ENCODE data around the gene TYK2.
"Not testable (repeated sequence)": the region's sequence is repeated elsewhere in the genome, so short reads cannot be mapped to it uniquely, and the experiment has no call there.

TYK2 gene

DNA sequence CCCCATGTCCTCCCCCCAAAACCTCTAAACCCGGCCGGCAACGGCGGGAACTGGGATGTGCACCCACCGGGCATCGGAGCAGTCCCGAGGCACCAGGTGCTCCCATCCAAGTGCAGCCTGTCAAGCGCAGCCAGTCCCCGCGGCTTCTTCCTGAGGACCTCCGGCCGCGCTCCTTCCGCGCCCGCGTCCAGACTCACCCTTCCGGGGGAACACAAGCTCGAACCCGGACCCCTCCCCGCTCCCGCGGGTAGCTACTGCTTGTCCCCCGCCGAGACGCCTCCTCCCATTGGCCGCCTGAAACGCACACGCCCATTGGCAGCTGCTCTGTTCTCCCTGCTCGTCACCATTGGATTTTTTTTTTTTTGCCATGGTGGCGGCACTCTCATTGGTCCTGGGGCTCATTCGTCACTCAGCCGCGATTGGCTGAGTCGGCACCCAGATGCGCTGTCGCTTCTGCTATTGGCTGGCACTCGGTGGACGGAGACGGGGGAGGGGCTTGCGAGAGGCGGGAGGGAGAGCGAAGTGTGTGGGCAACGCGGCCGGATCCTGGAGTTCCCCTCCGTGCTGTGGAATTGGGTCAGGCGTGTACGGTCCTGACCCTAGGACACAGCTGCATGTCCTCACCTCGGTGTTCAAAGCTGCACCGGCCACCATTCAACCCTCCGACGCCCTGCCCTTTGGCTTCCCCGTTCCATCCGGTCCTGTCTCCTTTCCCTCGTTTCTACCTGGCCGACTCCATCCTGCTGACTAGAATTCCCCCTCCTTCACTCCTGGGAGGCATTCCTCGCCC is at the start of gene TYK2:
Gene TYK2 (minus strand): TSS at position 260 of the 790 bp plus-strand sequence. CDS start 2,166 bp downstream, outside the sequence.
- DNase-seq, result peak; percentile 99

- no peak for DNase-seq
Observed at GRCh38 chr19:10428996-10429381, 48.6 kb upstream of the TYK2 start.

DNA sequence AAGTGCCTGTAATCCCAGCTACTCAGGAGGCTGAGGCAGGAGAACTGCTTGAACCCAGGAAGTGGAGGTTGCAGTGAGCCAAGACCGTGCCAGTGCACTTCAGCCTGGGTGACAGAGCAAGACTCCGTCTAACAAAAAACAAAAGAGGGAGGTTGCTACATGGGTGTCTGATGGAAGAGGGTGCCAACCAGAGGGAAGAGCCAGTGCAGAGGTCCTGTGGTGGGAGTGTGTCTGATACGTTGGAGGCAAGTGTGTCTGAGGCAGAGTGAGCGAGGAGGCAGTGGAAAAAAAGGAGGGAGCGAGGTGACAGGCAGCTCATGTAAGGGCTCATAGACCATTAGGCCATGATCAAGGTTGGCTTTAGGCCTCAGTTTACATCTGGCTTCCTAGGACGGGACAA is 46.8 kb upstream of the TYK2 start:
- no peak for DNase-seq

- DNase-seq, result peak; percentile 77
Observed at GRCh38 chr19:10424011-10424637, 43.8 kb upstream of the TYK2 start.

GRCh38 chr19:10422846-10423245 is 42.5 kb upstream of the TYK2 start:
- no peak for DNase-seq

DNA sequence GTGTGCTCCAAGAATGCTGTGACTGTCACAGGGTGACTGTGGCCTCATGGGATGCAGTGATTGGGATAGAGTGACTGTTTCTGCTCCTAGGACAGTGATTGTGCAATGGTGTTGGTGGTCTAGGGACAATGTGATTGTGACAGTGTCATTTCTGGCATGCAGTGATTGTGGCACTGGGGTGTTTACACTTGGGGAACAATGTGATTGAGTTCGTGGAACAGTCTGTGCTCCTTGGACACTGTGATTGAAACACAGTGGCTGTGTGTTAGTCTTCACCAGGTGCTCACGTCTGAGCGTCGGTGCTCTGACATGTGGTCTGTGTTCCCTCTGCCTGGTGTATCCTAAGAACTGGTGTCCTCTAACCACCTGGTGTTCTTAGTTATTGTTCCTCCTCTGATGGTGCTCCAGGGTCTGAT is 41.7 kb upstream of the TYK2 start:
- DNase-seq, result no peak

DNA sequence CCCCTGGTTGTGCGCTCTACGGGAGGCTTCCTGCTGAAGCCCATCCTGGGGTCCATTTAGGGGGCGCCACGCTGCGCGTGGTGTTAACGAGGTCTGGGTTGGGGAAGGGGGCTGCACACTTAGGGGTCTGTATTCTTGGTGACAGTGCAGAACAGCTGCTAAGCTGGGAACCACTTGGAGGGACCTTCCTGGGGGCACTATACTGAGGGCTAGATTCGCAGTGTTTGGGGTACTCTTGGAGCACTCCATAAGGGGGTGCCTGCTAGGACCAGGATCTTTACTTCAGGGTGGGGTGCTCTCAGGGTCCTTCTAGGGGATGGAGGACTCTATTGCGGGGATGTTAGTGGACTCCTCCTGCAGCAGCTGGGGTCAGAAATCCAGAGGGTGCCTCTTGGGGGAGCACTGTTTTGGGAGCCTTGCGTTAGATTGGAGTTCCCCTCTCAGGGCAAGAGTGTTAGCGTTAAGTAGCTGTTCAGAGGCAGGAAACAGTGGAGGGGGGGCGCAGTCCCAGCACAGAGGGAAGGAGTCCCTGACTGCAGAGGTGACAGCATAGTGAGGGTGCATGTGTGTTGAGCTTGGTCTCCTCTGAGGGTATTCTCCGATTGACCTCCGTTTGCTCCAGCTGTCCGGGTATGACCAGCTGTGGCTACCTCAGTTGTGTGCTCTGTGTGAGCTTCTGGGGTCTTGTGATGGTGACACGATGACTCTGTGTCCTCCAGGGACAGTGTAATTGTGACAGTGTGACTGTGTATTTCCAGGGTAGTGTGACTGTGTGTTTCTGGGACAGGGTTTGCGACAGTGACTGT is 41.1 kb upstream of the TYK2 start:
- no peak for DNase-seq

DNA sequence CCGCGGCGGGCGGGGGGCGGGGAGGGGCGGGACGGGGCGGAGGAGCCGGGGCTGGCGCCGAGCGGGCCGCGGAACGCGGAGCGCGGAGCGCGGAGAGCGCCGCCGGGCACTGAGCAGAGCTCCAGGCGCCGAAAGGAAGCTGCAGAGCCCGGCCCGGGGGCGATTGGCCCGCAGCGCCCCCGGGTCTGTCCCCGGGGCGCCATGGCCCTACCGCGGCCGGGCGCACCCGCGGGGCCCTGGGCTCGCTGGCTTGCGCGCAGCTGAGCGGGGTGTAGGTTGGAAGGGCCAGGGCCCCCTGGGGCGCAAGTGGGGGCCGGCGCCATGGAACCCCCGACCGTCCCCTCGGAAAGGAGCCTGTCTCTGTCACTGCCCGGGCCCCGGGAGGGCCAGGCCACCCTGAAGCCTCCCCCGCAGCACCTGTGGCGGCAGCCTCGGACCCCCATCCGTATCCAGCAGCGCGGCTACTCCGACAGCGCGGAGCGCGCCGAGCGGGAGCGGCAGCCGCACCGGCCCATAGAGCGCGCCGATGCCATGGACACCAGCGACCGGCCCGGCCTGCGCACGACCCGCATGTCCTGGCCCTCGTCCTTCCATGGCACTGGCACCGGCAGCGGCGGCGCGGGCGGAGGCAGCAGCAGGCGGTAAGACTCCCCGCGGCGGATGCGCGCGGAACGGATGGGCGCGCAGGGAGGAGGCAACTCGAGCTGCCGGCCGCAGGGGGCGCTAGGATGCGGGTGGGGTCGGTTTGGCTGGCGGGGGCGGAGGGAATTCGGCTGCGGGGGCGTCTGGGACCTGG is 40.3 kb upstream of the TYK2 start, which contains the start of gene PDE4A:
Gene PDE4A (plus strand): TSS at position 95 of the 796 bp plus-strand sequence. CDS start 227 bp downstream, at position 322.
- DNase-seq, result peak; percentile 64

DNA sequence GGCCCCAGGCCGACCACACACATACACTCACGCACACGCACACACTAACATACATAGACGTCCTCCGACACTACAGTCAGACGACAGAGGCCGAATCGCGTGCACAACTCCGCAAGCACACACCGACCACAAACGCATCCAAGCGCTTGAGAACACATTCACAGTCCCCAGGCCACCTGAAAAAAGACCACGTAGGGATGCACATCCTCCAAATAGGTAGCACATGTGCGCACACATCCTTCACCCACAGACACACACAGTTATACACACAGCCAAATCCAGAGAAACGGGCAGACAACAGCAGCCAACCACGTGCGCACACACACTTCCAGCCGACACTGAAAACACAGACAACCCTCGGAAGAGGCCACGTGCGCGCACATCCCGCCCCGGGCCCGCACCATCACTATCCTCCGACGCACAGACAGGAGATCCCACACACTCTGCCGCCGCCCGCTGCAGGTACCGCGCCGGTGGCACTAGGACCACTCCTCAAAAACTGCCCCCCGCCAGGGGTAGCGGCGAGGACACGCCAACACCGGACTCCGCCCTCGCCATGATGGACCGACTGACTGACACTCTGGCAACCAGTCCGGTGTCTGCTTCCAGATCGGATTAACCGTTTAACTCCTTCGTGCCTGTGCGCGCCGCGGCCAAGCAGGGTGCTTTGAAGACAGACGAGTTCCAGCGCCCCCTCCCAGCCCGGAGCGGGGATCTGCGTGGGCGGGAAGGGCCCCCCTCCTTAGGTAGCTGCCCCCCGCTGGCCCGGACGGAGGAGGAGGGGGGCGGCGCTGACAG is 39.5 kb upstream of the TYK2 start:
- DNase-seq, result peak; percentile 93

DNA sequence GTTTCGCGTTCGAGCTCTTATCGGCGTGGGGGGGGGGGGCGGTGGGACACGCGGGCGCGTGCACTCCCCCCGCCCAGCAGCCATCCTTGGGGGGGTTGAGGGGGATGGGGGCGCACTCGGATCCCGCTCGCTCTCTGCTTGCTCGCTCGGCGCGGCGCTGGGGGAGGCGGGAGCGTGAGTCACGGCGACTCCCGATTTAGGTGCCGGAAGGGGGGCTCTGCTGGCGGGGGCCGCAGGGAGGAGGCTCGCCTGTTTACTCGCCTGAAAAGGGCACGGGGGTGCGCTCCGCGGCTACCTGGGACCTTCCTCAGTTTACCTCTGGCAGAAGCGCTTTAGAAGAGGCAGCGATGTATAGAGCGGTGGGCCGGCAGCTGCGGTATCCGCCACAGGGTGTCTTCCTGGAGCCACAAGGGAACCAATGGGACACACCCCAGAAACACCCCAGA is 38.9 kb upstream of the TYK2 start:
- DNase-seq, result no peak

- DNase-seq, result no peak
Observed at GRCh38 chr19:10418485-10419199, 38.3 kb upstream of the TYK2 start.

- DNase-seq, result no peak
Observed at GRCh38 chr19:10418235-10418484, 37.8 kb upstream of the TYK2 start.

GRCh38 chr19:10417541-10418234 is 37.3 kb upstream of the TYK2 start:
- no peak for DNase-seq

DNA sequence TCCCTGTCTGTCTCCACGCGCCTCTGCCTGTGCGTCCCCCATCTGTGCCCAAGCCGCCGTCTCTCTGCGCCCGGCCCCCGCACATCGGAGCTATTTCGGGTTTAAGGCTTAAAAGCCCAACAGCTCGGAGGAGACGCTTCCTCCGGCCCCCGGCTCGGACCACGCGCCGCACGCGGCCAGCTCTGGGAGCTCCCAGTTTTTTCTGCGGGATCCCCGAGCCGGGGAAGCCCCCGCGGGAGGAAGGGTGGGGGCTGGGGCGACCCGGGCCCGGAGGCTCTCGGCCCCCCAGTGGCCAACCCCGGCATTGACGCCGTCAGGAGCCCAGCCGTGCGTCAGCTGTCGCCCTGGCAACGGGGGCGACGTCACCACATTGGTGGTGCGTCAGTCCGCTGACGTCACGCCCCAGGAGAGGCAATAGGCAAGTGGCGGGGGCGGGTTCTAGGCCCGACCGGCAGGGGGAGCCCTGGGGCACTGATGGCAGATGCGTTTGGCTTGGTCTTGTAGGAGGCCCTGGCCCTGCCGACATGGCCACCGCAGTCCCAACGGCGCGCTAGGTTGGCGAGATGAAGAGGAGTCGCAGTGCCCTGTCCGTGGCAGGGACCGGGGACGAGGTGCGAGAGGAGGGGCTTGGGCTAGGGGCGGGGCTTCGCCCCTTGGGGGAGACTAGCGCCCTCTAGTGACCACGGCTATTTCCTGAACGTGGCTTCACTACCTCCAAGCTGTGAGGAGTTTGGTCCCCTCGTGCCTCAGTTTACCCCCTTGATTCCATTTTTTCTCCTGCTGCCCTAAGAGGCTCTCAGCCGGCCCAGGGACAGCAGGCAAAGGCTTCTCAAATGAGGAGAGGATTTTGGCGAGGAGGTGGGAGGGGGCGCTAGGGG is 36.2 kb upstream of the TYK2 start:
- DNase-seq, result peak; percentile 87

DNA sequence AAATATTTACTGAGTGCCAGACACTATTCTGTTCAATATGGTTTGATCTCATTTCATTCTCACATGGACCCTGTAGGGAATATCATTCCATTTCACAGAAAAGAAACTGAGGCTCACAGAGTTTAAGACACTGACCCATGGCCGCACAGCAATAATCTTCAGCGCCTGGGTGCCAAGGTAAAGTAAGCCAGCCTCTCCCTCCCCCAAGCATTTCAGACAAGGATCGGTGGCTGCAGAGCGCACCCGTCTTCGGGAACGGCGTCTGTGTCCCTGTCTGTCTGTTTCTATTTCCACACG is 35.7 kb upstream of the TYK2 start:
- no peak for DNase-seq

DNA sequence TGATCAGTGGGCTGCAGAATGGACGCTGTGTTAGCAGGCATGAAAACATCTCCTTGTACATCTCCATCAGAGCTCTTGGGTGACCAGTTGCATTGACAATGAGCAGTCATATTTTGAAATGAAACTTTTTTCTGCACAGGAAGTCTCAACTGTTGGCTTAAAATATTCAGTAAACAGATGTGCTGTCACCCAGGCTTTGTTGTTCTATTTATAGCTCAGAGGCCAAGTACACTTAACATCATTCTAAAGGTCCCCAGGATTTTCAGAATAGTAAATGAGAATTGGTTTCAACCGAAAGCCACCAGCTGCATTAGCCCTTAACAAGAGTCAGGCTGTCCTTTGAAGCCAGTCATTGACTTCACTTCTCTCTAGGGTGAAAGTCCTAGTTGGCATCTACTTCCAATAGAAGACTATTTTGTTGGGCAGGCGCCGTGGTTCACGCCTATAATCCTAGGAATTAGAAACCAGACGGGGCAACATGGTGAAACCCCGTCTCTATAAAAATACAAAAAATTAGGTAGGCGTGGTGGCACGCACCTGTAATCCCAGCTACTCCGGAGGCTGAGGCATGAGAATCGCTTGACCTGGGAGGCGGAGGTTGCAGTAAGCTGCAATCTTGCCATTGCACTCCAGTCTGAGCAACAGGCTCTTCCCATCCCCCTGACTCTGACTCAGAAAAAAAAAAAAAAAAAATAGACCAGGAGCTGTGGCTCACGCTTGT is 32.0 kb upstream of the TYK2 start:
- peak; percentile 69 for DNase-seq

GRCh38 chr19:10411224-10411623 is 30.9 kb upstream of the TYK2 start:
- not testable (repeated sequence) for DNase-seq

- DNase-seq, result no peak
Observed at GRCh38 chr19:10408511-10409283, 28.3 kb upstream of the TYK2 start.
